HG02623 (cell line): ENCODE measurements around the gene MRGPRE.

ENCODE experiments used
- ATAC-seq: cut with Tn5 transposase; IDR thresholded peaks from one replicate; pipeline ENCODE4 v1.9.1; 2021; ENCODE audit warnings: moderate library complexity; ENCODE audit not compliant: unreplicated experiment

The MRGPRE gene

DNA sequence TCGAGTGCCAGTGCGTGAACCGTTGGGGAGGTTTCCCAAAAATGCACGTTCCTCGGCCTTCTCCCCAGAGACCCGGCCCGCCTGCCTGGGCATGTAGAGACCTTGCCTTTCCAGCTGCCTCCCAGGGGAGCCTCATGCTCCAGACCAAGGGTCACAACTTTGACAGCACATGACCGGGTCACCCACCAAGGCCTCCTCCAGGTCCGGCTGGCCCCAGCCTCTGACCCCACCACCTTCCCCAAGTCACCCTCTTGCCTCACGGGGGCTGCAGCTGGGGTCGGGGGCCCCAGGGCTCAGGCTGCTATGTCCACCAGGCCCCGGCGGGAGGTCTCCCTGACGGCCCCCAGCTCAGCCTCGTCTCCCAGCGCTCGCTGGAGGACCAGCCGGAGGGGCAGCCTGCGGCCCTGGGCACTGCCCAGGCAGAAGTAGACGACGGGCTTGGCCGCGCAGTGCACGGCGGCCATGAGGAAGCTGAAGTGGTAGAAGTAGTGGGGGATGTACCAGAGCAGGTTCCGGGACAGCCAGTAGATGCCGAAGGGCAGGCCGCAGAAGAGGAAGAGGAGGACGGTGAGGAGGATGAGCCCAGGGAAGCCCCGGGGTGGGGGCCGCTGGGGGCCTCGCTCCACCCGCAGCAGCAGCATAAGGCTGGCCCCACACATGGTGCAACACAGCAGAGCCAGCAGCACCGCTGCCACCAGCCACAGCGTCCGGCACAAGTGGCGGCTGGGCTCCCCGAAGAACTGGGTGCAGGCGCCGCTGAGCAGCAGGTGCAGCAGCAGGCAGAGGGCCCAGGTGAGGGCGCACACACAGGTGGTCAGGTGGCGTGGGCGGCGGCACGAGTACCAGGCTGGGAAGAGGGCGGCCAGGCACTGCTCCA, 4.4 kb downstream of the MRGPRE start:
- no peak for ATAC-seq

DNA sequence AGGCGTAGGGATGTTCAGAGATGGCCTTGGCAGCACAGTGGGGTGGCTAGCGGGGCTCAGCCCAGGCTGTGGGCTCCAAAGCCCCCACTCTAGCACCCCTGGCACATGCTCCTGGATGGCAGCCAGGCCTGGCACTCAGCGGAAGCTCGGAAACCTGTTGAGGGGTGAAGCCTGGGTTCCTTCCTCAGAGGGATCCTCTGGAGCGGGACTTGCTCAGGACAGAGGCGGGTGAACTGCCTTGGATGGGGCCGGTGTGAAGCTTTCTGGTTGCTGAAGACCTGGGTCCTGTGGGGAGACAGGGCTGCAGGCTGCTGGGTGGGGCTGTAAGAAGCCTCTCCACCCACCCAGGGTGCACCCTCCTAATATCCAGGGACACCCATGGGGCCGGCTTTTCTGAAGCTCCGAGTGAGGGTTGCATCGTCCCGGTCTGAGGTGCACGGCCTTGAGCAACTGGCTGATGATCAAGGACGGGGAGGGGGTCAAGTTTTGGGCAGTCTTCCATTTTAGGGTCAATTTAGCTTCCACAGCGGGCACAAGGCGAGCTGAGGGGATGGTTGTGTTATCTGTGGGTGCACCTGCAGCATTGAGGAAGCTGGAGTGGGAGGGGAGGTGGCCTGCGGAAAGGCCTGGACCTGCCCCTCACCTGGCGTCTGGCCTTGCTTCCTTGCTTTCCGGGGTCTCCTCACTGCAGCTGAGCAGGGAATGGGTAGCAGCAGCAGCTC, 5.2 kb downstream of the MRGPRE start:
- no peak for ATAC-seq

- no peak for ATAC-seq
Observed at GRCh38 chr11:3225826-3226750, 6.1 kb downstream of the MRGPRE start.

DNA sequence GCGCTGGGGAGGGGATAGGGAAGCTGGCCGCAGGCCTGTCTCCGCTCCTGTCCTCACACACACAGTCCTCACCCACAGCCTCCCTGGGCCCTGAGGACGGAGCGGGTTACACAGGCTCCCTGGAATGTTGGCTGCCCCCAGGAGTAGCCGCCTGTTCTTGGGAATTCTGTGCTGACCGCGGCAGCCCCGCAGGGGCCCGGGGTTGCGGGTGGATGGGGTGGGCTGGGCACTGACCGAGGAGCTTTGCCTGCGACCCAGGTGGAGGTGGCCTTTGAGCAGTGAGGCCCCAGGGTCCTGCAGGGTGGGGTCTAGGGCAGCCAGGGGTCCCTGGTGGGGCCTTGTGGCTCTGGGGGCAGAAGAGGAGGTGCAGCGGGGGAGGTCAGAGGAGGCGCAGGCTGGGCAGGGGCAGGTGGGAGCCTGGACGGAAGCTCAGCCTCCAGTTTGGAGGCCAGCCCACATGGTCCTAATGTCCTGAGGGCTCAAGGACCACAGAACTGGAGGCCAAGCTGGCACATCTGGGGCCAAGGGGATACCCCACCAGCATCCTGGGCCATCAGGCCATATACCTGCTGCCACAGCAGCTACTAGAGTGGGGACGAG, 7.0 kb downstream of the MRGPRE start:
- no peak for ATAC-seq

DNA sequence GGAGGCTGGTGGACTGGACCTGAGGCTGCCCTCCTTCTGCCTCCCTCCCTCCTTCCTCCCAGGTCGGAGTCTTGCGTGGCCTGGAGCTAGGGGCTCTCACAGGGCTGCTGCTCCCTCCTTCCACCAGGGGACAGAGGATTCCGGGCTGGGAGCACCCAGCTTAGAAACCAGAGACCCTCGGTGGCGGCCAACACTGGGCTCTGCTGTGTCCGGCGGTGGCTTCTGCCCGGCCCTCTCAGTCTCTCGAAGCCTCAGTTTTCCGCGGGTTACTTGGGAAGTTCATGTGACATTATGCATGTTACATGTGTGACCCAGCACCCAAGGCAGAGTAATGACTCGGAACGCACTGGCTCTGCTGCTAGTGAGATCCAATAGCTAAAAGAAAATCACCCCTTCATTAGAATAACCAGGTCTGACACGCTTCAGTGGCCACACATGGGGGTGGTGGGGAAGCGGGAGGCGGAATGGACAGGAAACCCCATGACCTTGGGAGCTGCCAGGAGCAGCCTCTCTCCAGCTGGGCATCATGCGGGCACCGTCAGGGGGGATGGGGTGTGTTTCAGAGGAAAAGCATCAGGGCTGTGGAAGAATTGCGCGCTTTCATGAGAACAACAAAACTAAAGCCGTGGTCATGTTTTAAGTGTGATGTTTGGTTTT, 7.7 kb downstream of the MRGPRE start:
- ATAC-seq = no peak

GRCh38 chr11:3223932-3224381, 8.3 kb downstream of the MRGPRE start:
- no peak for ATAC-seq

- ATAC-seq = no peak
Observed at GRCh38 chr11:3222941-3223915, 9.0 kb downstream of the MRGPRE start.

GRCh38 chr11:3222003-3222855, 10.0 kb downstream of the MRGPRE start:
- no peak for ATAC-seq

DNA sequence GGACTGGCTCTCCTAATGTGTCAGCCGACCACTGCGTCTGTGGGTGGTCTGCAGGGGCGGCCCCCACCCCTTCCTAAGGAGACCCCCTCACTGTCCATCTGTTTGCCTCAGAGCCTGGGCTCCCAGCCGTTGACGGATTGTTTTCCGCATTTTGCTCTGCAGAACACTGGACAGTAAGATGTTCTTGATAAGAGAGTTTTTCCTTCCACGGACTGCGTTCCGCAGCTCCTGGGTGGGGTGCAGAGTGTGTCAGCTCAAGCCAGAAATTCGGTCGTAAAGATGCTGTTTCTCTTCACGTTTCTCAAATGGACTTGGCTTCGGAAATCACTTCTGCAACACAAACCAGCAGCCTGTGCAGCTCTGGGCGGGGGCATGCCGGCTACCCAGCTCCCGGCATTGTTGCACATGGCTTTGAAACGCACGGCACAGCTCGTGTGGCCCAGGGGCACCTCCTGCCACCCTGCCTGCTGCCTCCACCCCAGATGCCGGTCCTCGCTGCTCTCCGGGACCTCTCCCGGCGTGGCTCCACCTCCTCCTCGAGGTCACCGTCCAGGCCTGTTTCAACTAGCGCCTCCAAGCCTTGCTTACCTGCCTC, 10.7 kb downstream of the MRGPRE start:
- no peak for ATAC-seq

GRCh38 chr11:3220521-3221407, 11.5 kb downstream of the MRGPRE start:
- ATAC-seq = no peak

GRCh38 chr11:3220101-3220500, 12.1 kb downstream of the MRGPRE start:
- ATAC-seq = no peak

- ATAC-seq = no peak
Observed at GRCh38 chr11:3219281-3219892, 12.8 kb downstream of the MRGPRE start.

- ATAC-seq = no peak
Observed at GRCh38 chr11:3218483-3219280, 13.5 kb downstream of the MRGPRE start, which contains the start of gene MRGPRG. MRGPRG (minus strand) TSS chr11:3218813; CDS start chr11:3218813, 0 bp downstream.

DNA sequence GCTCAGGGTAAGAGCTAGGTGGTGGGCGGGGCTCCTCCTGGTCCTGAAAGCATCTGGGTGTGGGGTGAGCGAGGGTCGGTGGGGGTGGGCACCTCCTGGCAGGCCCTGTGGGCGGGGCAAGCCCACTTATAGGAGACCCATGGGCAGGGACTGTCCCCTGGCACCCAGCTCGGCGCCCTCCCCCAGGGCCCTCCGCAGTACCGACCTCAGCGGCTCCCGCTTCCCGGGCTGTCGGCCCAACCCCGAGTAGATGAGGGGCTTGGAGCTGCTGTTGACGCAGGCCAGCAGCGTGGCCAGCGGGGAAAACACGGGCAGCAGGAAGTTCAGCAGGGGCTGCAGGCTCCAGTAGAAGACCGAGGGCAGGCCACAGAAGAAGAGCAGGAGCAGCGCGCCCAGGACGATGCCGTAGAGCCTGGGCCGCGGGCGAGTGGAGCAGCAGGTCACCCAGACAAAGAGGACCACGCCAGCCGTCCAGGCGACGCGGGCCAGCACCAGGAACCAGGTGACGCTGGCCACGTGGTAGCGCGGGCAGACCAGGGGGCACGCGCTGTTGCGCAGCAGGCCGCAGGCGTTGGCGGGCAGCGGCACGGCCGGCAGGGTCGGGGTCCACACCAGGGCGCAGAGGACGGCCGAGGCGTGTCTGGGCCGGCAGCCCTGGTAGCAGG, 14.3 kb downstream of the MRGPRE start:
- no peak for ATAC-seq

- ATAC-seq = no peak
Observed at GRCh38 chr11:3216027-3216525, 16.1 kb downstream of the MRGPRE start.
